ENCODE results near the gene CREB5. TPM values are rescaled to one million over a fixed set of nuclear protein-coding genes. Genes with fewer than 3 reads are reported as not detected.

The CREB5 gene
- total and polyA plus RNA-seq, 11 donors, result 7.6 to 38.7 (median 15.2) TPM

GRCh38 chr7:28787106-28787505, 374.8 kb downstream of the CREB5 start:
- Histone ChIP-seq H3K9me3 (no peaks in the 10 kb centered on the region), H3K27me3 (no peaks in the 10 kb centered on the region), H3K4me3 (no peak overlapping the region), H3K36me3 (no peaks in the 10 kb centered on the region), H3K27ac (no peak overlapping the region), H3K4me1 (peaks cover 0 to 27% (median 5%) of the 10 kb centered on the region in 12 donors)
- ATAC-seq, result no peak
- DNase-seq, result no peak
- TF ChIP-seq, protein P1, sequence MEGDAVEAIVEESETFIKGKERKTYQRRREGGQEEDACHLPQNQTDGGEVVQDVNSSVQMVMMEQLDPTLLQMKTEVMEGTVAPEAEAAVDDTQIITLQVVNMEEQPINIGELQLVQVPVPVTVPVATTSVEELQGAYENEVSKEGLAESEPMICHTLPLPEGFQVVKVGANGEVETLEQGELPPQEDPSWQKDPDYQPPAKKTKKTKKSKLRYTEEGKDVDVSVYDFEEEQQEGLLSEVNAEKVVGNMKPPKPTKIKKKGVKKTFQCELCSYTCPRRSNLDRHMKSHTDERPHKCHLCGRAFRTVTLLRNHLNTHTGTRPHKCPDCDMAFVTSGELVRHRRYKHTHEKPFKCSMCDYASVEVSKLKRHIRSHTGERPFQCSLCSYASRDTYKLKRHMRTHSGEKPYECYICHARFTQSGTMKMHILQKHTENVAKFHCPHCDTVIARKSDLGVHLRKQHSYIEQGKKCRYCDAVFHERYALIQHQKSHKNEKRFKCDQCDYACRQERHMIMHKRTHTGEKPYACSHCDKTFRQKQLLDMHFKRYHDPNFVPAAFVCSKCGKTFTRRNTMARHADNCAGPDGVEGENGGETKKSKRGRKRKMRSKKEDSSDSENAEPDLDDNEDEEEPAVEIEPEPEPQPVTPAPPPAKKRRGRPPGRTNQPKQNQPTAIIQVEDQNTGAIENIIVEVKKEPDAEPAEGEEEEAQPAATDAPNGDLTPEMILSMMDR (IDR thresholded peaks at IDR 0.05), result no peak
- TF ChIP-seq POLR2A (IDR thresholded peaks at IDR 0.05), result no peak
- intact Hi-C loops (cut with DNase I), result no loop called here

GRCh38 chr7:28790467-28790866, 378.1 kb downstream of the CREB5 start:
- DNase-seq (no peak), ATAC-seq (peak in 1 of 4 donors; percentile 41)
- intact Hi-C loops (cut with DNase I), result no loop called here
- H3K27ac ChIP-seq, result no peak overlapping the region
- H3K4me3 ChIP-seq, result no peak overlapping the region
- H3K9me3 ChIP-seq, result no peaks in the 10 kb centered on the region
- peaks cover 0 to 7% (median 0%) of the 10 kb centered on the region in 12 donors for H3K4me1 ChIP-seq
- H3K27me3 ChIP-seq, result no peaks in the 10 kb centered on the region
- H3K36me3 ChIP-seq, result no peaks in the 10 kb centered on the region
- WGBS, 4 donors, result 86 to 91% (median 88%) methylated on average over 4 of the region's 4 CpGs
- TF ChIP-seq, protein P1 (IDR thresholded peaks at IDR 0.05), result no peak
- no peak for TF ChIP-seq POLR2A (IDR thresholded peaks at IDR 0.05)

GRCh38 chr7:28792858-28793257, 380.5 kb downstream of the CREB5 start:
- Histone ChIP-seq H3K27me3 (no peaks in the 10 kb centered on the region), H3K9me3 (no peaks in the 10 kb centered on the region), H3K27ac (no peak overlapping the region), H3K4me1 (peaks cover 0 to 5% (median 0%) of the 10 kb centered on the region in 12 donors), H3K36me3 (no peaks in the 10 kb centered on the region), H3K4me3 (no peak overlapping the region)
- intact Hi-C loops (cut with DNase I), result no loop called here
- ATAC-seq (no peak), DNase-seq (no peak)
- TF ChIP-seq POLR2A (IDR thresholded peaks at IDR 0.05), result no peak
- TF ChIP-seq, protein P1 (IDR thresholded peaks at IDR 0.05), result no peak
- WGBS, 4 donors, result 90 to 96% (median 91%) methylated on average over 2 of the region's 2 CpGs

GRCh38 chr7:28793381-28794085, 381.2 kb downstream of the CREB5 start:
- intact Hi-C loops (cut with DNase I), result no loop called here
- ATAC-seq (peak; percentile 19 to 80 (median 46)), DNase-seq (peak in 2 of 5 donors; percentile 33 to 44)
- no peaks in the 10 kb centered on the region for H3K9me3 ChIP-seq
- no peaks in the 10 kb centered on the region for H3K36me3 ChIP-seq
- TF ChIP-seq POLR2A (IDR thresholded peaks at IDR 0.05), result no peak
- TF ChIP-seq, protein P1 (IDR thresholded peaks at IDR 0.05), result no peak
- no peaks in the 10 kb centered on the region for H3K27me3 ChIP-seq
- H3K4me3 ChIP-seq, result no peak overlapping the region
- no peak overlapping the region for H3K27ac ChIP-seq
- WGBS, 4 donors, result 55 to 87% (median 76%) methylated on average over 9 of the region's 9 CpGs
- peaks cover 0 to 5% (median 0%) of the 10 kb centered on the region in 12 donors for H3K4me1 ChIP-seq
